CMK (cell line): ENCODE results near the gene OTOP3.

Experiments
- DNase-seq: peaks from one replicate; pipeline ENCODE4 v3.0.0-alpha.2; 2010; ENCODE audit warnings: low read depth

Gene OTOP3

DNA sequence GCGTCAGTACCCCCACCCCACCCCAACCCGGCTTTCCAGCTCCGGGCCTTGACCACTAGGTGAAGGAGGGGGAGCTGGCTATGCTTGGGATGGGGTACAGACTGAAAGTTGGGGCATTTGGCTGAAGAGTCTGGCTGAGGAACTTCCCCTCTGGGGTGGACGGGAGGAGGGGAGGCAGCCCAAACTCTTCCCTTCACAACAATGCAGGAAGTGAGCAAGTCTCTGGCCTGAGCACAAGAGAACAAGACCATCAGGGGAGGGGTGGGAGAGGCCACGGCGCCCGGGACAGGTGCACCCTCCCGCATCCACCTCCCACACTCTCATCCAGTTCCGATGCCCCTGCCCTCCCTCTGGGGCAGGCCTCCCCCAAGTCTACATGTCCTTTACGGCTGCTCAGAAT, 18.3 kb upstream of the OTOP3 start:
- no peak for DNase-seq

DNA sequence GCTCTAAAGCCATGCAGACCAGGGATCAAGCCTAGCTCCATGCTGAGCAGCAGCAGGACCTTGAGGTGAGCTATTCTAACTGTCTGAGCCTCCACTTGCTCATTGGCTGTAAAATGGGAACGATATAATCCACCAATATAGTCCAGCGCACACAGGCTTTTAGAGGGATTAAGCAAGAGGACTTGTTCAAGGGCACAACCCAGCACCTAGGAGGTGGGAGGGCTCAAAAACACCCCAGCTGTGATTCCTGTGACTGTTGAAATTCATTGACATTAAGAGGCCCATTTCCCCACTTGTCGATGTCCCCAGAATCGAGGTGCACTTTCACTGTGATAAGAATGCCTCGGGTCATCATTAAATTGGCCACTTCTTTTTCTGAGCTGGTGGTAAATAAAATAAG, 16.8 kb upstream of the OTOP3 start:
- no peak for DNase-seq

DNA sequence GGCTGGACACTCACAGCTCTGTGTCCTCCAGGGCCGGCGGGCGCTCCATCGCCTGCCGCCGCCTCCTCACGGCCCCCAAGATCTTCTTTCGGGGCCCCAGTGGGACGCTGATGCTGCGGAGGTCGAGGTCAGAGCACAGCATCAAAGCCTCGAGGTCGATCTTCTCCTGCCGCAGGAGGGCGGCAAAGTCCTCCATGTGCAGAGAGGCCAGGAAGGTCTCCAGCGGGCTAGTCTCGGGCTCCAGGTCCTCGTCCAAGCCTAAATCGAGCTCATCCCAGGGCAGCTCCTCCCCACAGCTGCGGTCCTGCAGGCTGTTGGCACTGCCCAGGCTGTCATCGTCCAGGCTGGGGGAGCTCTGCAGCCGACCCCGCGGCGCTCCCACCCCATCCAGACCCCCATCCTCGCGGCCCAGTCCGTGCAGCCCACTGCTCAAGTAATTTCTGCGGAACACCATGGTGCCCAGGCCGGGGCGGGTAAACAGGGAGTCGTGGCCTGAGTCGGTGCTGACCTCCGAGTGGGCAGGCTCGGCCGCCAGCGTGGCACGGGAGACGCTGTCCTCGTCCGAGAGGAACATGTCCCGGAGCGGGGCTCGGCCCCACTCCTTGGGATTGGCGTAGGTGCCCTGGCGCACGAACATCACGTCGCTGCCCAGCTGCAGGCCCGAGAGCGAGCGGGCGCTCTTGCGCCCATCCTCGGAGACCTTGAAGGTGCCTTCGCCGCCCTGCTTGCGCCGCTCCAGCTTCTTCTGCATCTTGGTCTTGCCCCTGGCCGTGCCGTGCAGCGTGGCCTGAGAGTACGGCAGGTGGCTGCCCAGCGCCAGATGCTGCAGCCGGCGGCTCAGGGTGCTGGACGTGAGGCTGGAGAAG, 16.0 kb upstream of the OTOP3 start:
- DNase-seq, result no peak

DNA sequence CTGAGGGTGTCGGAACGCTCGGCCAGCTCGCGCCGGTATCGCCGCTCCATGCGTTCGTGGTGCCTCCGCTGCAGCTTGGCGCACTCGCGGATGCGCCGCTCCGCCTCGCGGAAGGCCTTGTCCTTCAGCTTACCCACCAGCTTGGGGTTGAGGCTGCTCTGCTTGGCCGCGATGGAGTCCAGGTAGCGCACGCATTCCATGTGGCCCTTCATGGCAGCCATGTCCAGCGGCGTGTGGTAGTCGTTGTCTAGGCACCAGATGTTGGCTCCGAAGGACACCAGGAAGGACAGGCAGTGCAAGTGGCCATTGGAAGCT, 15.4 kb upstream of the OTOP3 start:
- no peak for DNase-seq

DNA sequence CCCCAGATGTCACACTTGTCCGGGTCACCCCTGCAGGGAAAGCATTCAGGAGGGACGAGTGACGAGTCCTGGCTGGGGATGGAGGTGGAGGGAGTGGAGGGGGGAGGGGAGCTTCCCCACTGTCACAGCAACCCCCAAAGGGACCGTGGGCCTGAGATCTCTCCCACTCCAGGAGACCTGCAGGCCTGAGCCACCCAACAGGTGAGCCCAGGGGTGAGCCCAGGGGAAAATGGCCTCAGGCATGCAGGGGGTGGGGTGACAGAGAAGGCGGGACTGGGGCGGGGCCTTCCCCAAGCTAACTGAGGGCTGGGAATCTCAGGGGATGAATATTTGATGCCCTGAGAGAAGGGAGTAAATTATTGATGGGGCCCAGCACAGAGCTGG, 15.1 kb upstream of the OTOP3 start:
- no peak for DNase-seq

DNA sequence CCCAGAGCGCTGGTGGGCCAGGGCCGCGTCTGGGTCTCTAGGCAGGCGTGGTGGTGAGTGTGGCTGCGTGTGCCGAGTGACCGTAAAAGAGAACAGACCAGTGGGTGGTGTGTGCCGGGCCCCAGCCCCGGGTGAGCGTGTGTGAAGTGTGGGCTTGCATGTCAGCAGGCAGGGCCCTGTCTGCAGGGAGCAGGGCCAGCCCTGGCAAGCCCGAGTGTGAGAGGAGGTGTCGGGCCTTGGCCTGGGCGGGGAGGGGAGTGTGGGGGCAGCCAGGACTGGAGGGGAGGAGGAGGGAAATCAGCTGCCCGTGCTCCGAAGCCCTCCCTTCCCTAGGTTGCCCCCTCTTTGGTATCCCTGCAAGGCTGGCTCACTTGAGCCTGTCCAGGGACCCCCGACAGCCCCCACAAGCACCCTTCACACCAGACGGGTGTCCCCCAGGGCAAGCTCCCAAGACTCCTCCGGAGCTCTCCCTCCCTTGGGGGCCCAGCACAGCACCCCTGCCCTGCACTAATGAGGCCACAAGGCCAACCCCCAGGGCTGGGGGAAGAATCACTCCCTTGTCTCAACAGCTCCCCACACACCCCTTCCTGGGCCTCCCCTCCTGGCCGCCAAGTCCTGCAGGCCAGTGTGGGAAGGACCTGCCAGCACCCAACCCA, 14.5 kb upstream of the OTOP3 start:
- no peak for DNase-seq

DNA sequence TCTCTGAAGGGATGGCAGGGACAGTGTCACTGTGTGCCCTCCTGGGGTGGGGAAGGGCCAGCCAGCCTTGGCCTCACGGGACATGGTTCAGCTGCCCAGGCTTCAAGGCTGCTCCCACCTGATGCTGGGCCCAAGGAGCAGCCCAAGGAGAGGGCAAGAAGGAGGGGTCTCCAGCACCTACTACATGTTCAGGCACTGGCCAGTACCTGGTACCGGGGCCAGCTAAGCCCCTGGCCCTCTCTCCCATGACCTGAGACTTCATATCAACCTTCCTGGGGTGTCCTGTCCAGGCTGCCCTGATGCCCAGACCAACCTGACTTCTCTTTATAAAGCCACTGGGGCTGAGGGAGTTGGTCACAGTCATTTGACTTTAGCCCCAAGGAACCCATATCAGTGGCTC, 13.9 kb upstream of the OTOP3 start:
- DNase-seq, result no peak

DNA sequence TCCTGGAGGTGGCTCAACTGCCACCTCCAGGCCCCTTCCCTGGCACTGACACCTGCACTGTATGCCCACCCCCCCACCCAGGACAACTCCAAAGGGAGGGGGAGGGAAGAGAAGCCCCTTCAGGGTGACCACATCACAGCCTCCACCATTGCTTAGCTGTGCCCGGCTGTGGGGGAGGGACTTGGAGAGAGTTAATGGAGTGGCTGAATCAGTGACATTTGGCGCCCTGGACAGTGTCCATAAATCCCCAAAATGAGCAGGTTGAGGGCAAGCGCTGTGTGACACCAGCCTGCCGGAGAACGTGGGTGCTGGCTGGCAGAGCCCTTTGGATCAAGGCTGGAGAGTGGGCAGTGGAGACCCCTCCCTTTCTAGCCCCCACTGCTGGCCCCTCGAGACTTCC, 13.5 kb upstream of the OTOP3 start:
- DNase-seq, result no peak

DNA sequence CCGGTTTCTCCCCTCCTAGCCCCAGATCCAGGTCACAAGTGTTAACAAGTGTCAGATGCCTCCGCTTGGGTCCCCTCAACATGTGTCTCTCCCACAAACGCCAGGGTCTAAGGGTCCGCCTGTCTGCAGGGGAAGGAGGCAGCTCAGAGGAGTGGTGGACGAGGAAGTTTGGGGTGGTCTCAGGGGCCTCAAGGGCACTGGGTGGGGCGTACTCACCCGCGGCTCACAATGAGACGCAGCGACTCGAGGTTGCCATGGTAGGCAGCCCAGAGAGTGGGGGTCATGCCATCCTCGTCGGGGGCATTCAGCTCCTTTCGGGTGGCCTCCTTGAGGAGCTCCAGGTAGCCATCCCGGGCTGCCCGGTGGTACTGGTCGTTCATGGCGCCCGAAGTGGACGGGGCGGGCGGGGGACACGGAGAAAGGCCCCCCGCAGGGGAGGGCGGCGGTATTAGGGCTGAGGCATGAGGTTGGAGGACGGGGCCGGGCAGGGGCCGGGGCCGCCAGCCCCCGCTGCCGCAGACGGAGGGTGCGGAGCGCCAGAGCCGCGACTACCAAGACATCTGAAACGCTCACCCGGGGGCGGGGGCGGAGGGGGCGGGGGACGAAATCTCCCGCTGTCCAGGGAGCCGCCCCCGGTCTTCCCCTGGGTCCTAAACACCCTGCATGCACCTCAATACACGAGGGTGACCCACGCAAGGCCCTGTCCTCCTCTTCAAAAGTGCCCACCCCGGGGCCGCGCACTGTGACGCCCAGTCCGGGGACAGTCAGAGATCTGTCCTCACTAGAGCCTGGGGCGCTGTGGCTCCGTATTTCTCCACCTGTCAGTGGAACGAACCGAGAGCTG, 12.8 kb upstream of the OTOP3 start, which contains the start of gene USH1G:
USH1G (minus strand) TSS at position 562 of the 844 bp plus-strand sequence; CDS start at position 380, 182 bp downstream.
- DNase-seq, result no peak

DNA sequence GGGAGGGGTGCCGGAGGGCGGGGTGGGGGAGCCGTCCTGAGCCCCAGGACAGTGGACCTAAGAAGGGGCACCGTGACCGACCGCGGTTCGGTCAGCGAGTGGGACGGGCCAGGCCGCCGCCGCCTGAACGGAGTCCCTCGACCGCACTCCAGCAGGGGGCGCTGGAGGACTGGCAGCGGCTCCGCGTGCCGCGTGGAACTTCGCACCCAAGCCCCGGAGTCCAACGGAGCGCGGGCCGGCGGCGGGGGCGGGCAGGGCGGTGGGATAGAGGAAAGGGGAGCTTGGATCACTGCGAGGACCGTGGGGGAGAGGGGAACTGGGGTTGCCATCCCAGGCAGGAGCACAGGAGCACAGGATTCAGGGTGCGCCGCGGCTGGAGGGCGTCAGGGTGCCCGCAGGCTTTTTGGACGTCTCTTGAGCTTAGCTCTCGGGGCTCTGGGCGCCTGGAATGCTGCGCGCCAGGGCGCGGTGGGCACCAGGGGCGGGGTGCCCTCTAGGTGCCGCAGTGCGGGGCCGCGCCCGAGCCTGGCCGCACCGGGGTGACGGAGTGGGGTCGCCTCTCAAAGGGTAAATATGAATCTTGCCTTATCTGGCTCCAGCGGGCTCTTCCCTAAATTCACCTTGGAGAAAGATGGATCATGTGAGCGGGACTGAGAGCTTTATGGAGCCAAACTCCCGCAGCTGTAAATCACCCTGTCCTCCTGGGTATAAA, 12.0 kb upstream of the OTOP3 start:
- no peak for DNase-seq

DNA sequence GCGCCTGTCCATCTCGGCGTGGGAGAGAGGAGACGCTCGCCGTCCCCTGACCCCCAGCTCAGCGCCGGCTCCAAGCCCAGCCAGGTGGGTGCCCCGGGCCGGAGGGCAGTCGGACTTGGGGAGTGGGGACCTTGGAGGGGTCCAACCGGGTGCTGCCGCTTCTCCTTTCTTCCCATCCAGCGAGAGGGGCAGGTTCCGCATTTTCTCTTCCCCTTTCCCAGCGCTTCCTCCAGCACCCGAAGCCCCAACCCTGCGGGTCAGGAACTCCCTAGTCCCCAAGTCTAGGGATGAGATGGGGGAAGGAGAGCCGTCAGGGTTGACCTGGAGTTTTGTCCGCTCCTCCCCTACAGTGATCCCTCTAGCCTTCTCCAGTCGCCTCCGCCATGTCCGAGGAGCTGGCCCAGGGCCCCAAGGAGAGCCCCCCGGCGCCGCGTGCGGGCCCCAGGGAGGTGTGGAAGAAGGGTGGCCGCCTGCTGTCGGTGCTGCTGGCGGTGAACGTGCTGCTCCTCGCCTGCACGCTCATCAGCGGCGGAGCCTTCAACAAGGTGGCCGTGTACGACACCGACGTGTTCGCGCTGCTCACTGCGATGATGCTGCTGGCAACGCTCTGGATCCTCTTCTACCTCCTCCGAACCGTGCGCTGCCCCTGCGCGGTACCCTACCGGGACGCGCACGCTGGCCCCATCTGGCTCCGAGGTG, 11.3 kb upstream of the OTOP3 start, which contains the start of gene OTOP2:
OTOP2 (plus strand) TSS at position 24 of the 699 bp plus-strand sequence; CDS start at position 384, 360 bp downstream.
- DNase-seq, result no peak

DNA sequence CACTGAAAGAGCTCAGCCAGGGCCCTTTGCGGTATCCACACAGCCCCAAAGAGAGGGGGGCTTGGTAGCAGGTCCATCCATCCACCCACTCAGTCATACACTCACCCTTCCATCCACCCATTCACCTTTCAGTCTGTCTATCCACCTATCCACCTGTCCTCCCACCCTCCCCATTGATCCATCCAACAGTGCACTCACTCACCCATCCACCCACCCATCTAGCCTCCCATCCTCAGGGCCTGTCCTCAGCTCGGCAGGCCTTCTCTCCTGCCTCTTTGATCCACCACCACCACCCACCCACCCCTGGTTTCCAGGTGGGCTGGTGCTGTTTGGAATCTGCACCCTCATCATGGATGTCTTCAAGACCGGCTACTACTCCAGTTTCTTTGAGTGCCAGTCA, 10.5 kb upstream of the OTOP3 start:
- DNase-seq, result no peak

DNA sequence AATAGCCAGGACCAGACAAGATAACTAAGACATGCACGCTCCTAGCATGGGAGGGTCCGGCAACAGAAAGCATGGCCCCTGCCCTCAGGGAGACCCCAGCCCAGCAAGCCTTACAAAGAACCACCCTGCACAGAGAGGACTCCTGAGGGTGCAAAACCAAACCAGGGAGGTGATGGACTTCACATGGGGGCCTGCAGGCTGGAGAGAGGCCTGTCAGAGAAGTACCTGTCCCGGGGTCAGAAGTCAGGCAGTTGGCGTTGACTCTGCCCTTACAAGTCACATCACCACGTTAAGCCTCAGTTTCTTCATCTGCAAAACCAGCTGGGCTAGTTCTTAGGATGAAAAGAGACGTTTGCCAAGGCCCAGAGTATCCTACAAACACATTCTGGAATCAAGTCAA, 6.9 kb upstream of the OTOP3 start:
- DNase-seq, result no peak

DNA sequence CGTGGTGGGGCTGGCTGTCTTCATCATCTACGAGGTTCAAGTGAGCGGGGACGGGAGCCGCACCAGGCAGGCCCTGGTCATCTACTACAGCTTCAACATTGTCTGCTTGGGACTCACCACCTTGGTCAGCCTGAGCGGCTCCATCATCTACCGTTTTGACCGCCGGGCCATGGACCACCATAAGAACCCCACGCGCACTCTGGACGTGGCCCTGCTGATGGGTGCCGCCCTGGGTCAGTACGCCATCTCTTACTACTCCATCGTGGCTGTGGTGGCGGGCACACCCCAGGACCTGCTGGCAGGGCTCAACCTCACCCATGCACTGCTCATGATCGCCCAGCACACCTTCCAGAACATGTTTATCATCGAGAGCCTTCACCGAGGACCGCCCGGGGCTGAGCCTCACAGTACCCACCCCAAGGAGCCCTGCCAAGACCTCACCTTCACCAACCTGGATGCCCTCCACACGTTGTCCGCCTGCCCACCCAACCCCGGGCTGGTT, 5.1 kb upstream of the OTOP3 start:
- no peak for DNase-seq

DNA sequence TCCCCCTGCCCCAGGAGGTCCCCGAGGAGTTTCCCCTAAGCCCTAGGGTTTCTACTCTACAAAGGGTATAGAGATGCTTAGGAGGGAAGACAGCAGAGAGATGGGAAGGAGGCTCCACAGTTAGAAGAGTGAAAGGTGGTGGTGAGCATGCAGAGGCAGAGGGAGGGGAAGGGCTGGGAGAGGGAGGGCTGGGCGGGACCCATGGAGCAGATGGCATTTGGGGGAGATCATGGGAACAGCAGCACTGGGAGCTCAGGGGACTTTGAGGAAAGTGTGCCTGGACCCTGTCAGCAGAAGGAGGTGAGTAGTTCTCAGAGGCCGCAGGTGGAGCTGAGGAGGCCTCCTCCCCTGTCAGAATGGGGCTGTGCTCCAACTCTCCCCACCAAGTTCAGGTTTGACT, 650 bp upstream of the OTOP3 start:
- no peak for DNase-seq

DNA sequence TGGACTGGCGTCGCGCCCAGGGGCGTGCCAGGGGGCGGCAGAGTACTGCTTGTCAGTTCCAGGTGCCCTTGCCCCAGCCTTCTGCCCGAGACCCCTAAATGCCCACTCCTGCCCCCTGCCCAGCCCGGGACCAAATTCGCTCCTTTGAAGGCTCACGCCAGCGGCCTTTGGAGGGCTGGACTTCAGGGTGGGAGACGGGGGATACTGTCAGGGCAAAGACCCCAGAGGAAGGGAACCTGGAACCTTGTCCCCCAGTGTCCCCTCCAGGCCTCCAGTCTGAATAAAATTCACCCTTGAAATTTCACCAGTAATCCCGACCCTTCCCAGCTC, 737 bp downstream of the OTOP3 start:
- no peak for DNase-seq

DNA sequence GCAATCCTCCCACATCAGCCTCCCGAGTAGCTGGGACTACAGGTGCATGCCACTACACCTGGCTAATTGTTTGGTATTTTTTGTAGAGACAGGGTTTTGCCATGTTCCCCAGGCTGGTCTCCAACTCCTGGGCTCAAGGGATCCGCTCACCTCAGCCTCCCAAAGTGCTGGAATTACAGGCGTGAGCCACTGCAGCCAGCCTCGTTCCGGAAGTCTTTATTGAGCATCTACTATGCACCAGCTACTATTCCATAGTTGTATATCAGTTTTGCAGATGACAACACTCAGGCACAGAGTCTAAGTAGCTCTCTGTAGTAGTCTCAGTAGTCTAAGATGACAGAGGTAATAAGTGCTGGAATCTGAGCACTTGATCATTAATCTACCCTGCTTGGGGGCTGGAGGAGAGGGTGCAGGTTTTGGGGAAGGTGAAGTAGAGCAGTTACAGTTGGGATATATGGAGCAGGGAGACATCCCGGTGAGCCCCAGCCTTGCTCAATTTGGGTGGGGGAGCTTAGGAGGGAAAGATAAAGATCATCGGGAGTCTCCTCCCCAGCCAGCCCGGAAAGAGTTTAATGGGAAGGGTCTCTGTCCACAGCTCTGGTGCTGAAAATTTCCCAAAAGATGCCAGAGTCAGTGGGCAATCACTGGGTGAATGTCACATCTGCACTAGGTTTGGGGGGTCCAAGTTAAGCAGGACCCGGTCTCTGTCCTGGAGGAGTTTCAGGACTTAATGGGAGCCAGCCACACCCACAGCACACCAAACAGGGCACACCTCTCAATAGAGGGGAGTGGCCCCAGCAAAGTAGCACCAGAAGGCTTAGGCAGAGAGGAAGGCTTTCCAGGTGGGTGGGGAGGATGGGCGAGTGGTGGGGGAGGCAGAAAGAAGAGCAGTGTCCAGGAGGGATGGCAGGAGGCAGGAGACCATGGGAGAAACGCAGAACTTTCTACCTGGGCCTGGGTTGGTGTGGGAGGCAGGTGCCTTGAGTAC, 1.7 kb downstream of the OTOP3 start:
- DNase-seq, result no peak

DNA sequence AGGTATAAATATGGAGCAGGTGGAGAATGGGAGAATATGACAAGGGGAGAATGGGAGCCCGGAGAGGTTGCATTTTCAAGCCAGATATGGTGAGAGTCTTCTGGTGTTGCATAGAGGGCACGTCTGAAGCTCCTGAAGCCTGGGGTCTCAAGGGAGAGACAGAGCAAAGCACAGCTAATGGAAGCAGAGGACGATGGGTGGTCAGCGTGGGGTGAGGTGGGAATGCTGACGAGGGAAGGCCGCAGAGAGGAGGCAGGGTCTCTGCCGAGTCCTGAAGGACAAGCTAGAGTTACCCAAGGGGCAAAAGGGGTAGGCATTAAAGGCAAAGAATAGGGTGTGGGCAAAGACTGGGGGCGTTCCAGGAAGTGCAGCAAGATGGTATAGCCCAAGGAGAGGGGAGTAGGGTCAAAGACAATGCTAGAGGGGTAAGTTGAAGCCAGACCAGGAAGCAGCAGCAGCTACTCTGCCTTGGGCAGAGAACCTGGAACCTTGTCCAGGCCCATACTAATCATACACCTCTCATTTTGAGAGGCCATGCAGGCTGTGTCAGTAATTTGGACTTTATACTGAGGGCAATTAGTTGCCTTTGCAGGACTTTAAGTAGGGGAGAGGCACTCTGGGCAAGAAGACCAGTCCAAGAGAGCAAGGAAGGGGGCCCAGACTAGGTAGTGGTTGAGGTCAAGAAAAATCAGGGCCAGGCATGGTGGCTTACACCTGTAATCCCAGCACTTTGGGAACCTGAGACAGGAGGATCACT, 2.7 kb downstream of the OTOP3 start:
- DNase-seq, result no peak

DNA sequence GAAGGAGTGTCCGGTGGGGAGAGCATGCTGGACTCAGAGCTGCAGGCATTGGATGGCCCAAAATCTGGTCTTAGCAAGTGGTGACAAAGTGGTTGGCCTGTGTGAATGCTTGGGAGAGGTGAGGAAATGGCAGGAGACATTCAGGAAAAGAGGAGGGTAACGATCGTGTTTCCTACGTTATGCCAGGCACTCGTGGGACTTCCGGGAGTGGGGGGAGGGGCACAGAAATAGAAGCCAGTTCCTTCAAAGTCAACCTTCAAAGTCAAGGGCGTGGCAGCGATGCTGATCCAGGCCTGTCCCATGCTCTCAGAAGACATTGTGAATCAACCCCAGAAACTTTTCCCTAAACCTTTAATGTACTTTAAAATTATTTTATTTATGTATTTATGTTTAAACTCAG, 3.8 kb downstream of the OTOP3 start:
- no peak for DNase-seq
